ENCODE measurements around the gene HLA-DRA.

DNA sequence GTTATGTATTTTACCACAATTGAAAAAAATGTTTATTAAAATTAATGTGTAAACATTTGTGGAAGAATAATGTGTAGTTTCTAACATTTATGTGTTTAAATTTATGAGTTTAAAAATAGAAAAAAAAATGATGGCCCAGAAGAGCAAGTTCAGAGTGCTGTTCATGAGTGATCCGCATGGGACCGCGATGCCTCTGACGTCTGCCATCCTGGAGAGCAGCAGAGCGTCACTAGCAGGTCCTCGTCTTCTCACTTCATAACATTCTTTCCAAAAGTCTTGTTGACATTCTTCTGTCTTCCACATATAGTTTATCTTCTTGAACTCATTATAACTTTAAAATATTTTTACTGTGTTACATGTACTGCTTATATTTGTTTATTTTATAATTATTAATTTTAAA lies 48.2 kb upstream of the HLA-DRA start:
- TF ChIP-seq POLR2AphosphoS5 (IDR thresholded peaks at IDR 0.05; ENCODE audit: low read depth) (no peak), EZH2 (IDR thresholded peaks at IDR 0.05; ENCODE audit: low read depth, unreplicated experiment) (no peak), CTCF (conservative IDR thresholded peaks at IDR 0.05; ENCODE audit: low read depth in 2 of 2) (no peak), EZH2phosphoT487 (IDR thresholded peaks at IDR 0.05; ENCODE audit: unreplicated experiment) (no peak), CREB1 (CRISPR knock-in tag; IDR thresholded peaks at IDR 0.05; ENCODE audit: low read depth) (no peak)

All from GM23338 (cell line).